Esophagus squamous epithelium (tissue), 4 donors: ENCODE data around the gene ZNF766.

Experiments used
- POLR2A ChIP-seq, 4 donors: fragments of 450-650 bp; IDR thresholded peaks; one replicate each; pipeline ENCODE4 v1.6.1; 2017; ENCODE audit warnings: antibody characterized with exemption in 4 of 4, mild to moderate bottlenecking in 4 of 4, moderate library complexity in 3 of 4
- TF ChIP-seq, protein P1 (sequence below), 6 experiments: fragments of 450-650 bp in 4 of 6; fragments of 200-600 bp in 2 of 6; sonication (generic) in 2 of 6; IDR thresholded peaks; one replicate each; pipeline ENCODE4 v1.5.1; 2016 to 2019; ENCODE audit warnings: antibody characterized with exemption in 6 of 6, mild to moderate bottlenecking in 4 of 6, moderate library complexity in 4 of 6

DNA sequence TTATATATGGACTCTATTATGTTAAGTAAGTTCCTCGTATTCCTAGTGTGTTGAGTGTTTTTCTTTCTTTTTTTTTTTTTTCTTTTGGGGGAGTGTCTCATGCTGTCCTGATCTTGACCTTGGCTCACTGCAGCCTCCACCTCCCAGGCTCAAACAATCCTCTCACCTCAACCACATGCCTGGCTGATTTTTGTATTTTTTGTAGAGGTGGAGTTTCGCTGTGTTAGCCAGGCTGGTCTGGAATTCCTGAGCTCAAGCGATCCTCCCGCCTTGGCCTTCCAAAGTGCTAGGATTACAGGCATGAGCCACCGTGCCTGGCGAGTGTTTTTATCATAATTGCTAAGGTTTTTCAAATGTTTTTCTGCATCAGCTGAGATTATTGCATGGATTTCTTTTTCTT is 16.9 kb downstream of the ZNF766 start:
- TF ChIP-seq, protein P1, sequence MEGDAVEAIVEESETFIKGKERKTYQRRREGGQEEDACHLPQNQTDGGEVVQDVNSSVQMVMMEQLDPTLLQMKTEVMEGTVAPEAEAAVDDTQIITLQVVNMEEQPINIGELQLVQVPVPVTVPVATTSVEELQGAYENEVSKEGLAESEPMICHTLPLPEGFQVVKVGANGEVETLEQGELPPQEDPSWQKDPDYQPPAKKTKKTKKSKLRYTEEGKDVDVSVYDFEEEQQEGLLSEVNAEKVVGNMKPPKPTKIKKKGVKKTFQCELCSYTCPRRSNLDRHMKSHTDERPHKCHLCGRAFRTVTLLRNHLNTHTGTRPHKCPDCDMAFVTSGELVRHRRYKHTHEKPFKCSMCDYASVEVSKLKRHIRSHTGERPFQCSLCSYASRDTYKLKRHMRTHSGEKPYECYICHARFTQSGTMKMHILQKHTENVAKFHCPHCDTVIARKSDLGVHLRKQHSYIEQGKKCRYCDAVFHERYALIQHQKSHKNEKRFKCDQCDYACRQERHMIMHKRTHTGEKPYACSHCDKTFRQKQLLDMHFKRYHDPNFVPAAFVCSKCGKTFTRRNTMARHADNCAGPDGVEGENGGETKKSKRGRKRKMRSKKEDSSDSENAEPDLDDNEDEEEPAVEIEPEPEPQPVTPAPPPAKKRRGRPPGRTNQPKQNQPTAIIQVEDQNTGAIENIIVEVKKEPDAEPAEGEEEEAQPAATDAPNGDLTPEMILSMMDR (IDR thresholded peaks at IDR 0.05), result no peak
- TF ChIP-seq POLR2A (IDR thresholded peaks at IDR 0.05), result no peak
